Liver (tissue), 9 donors: Measurements from ENCODE around the gene CYP3A4. TPM values are rescaled to one million over a fixed set of nuclear protein-coding genes. Genes with fewer than 3 reads are reported as not detected.

Experiments
- DNase-seq: peaks from one replicate; pipeline ENCODE4 v3.0.0-alpha.2; 2017; ENCODE audit warnings: low spot score
- H3K27ac ChIP-seq, 2 donors: one replicate each; pipeline ENCODE4 v1.7.0; 2013; ENCODE audit warnings: inconsistent platforms in 2 of 2, low read length in 2 of 2, control low read depth in 1 of 2, low read depth in 1 of 2, mild to moderate bottlenecking in 1 of 2
- H3K27me3 ChIP-seq, 4 donors: one replicate each; pipeline versions ENCODE4 v1.6.1 to v1.7.0; 2013; ENCODE audit warnings: low read length in 3 of 4, inconsistent platforms in 1 of 4, mild to moderate bottlenecking in 1 of 4, moderate library complexity in 1 of 4; ENCODE audit not compliant: control insufficient read depth in 4 of 4, insufficient read depth in 4 of 4
- H3K36me3 ChIP-seq, 4 donors: one replicate each; pipeline versions ENCODE4 v1.6.1 to v1.7.0; 2013; ENCODE audit warnings: low read length in 3 of 4, mild to moderate bottlenecking in 3 of 4, low read depth in 1 of 4, moderate library complexity in 1 of 4; ENCODE audit not compliant: control insufficient read depth in 4 of 4, insufficient read depth in 3 of 4
- H3K4me1 ChIP-seq, 4 donors: one replicate each; pipeline versions ENCODE4 v1.6.1 to v1.7.0; 2013; ENCODE audit warnings: low read length in 3 of 4, mild to moderate bottlenecking in 3 of 4, moderate library complexity in 1 of 4; ENCODE audit not compliant: control insufficient read depth in 4 of 4, insufficient read depth in 4 of 4
- H3K4me3 ChIP-seq, 3 donors: one replicate each; pipeline versions ENCODE4 v1.6.1 to v1.7.0; 2013; ENCODE audit warnings: low read length in 3 of 3, control low read depth in 1 of 3, low read depth in 1 of 3, mild to moderate bottlenecking in 1 of 3
- H3K9ac ChIP-seq, 2 donors: one replicate each; pipeline ENCODE4 v1.7.0; 2013; ENCODE audit warnings: low read length in 2 of 2, mild to moderate bottlenecking in 2 of 2, moderate library complexity in 2 of 2, control low read depth in 1 of 2, low read depth in 1 of 2
- H3K9me3 ChIP-seq, 4 donors: one replicate each; pipeline versions ENCODE4 v1.6.1 to v1.7.0; 2013; ENCODE audit warnings: low read length in 3 of 4; ENCODE audit not compliant: control insufficient read depth in 4 of 4
- EGR1 ChIP-seq, 2 donors: IDR thresholded peaks; 2 replicates each; pipeline ENCODE4 v1.6.1; 2016 to 2018; ENCODE audit warnings: antibody characterized with exemption in 2 of 2, low read depth in 2 of 2
- FOXA1 ChIP-seq: IDR thresholded peaks from 2 replicates; pipeline ENCODE4 v1.6.1; 2016; ENCODE audit warnings: antibody characterized with exemption
- FOXA2 ChIP-seq: IDR thresholded peaks from 2 replicates; pipeline ENCODE4 v1.6.1; 2016; ENCODE audit warnings: antibody characterized with exemption
- GABPA ChIP-seq, 2 donors: IDR thresholded peaks in 1 of 2; conservative IDR thresholded peaks in 1 of 2; 2 replicates each; pipeline ENCODE4 v1.6.1; 2016; ENCODE audit warnings: antibody characterized with exemption in 2 of 2, mild to moderate bottlenecking in 1 of 2, moderate library complexity in 1 of 2
- HNF4A ChIP-seq, 2 donors: conservative IDR thresholded peaks; 2 replicates each; pipeline ENCODE4 v1.6.1; 2016; ENCODE audit warnings: antibody characterized with exemption in 2 of 2, mild to moderate bottlenecking in 2 of 2
- HNF4G ChIP-seq: IDR thresholded peaks from 2 replicates; pipeline ENCODE4 v1.6.1; 2016; ENCODE audit warnings: antibody characterized with exemption
- JUND ChIP-seq, 2 donors: IDR thresholded peaks; 2 replicates each; pipeline ENCODE4 v1.6.1; 2016; ENCODE audit warnings: antibody characterized with exemption in 2 of 2
- NR2F2 ChIP-seq: IDR thresholded peaks from 2 replicates; pipeline ENCODE4 v1.6.1; 2016; ENCODE audit warnings: antibody characterized with exemption
- RAD21 ChIP-seq, 2 donors: IDR thresholded peaks; 2 replicates each; pipeline ENCODE4 v1.6.1; 2016; ENCODE audit warnings: antibody characterized with exemption in 2 of 2, mild to moderate bottlenecking in 2 of 2
- RXRA ChIP-seq, 2 donors: IDR thresholded peaks; 2 replicates each; pipeline ENCODE4 v1.6.1; 2017 to 2018; ENCODE audit warnings: antibody characterized with exemption in 2 of 2, mild to moderate bottlenecking in 1 of 2
- SP1 ChIP-seq: IDR thresholded peaks from 2 replicates; pipeline ENCODE4 v1.6.1; 2018; ENCODE audit warnings: antibody characterized with exemption, mild to moderate bottlenecking
- TAF1 ChIP-seq: conservative IDR thresholded peaks from 2 replicates; pipeline ENCODE4 v1.6.1; 2016; ENCODE audit warnings: antibody characterized with exemption, mild to moderate bottlenecking
- YY1 ChIP-seq: IDR thresholded peaks from 2 replicates; pipeline ENCODE4 v1.6.1; 2016; ENCODE audit warnings: antibody characterized with exemption, mild to moderate bottlenecking
- WGBS: extraction: QIAGEN DNeasy Blood & Tissue Kit; methylation state at CpG from one replicate; pipeline ENCODE4 v1.1.7; 2013; 5-methylcytosine and 5-hydroxymethylcytosine counted together
- polyA plus RNA-seq, 2 donors: library from polyadenylated mRNA; stranded (reverse) in 1 of 2; unstranded in 1 of 2; fragments of 200-250 nt in 1 of 2; fragments of >200 nt in 1 of 2; fragmentation: Nextera tagmentation in 1 of 2; extraction: Ambion mirVana in 1 of 2; gene quantifications; one replicate each; pipeline versions ENCODE4 v1.2.1 to v1.2.3, GENCODE V29; 2013 to 2015
- total RNA-seq, 2 donors: library from RNA; depleted of rRNA; stranded (reverse); fragments of >200 nt; gene quantifications; one replicate each; pipeline ENCODE4 v1.2.3, GENCODE V29; 2014
- TF ChIP-seq, protein P1 (sequence below): IDR thresholded peaks from 2 replicates; pipeline ENCODE4 v1.6.1; 2016; ENCODE audit warnings: antibody characterized with exemption
- TF ChIP-seq, protein P2 (sequence below): IDR thresholded peaks from 2 replicates; pipeline ENCODE4 v1.6.1; 2016; ENCODE audit warnings: antibody characterized with exemption, mild to moderate bottlenecking
- TF ChIP-seq, protein P3 (sequence below): fragments of 150-350 bp; IDR thresholded peaks from 2 replicates; pipeline ENCODE4 v1.5.1; 2017; ENCODE audit warnings: improper control_type of control experiment, low read depth, low read length; ENCODE audit not compliant: missing input control
- donor health status: healthy.
- donor health status: healthy.
- donor health status: healthy.
- donor health status: healthy.
- donor health status: healthy.

CYP3A4 gene
- total and polyA plus RNA-seq, 4 donors = 0.51 to 1,082 (median 289) TPM

DNA sequence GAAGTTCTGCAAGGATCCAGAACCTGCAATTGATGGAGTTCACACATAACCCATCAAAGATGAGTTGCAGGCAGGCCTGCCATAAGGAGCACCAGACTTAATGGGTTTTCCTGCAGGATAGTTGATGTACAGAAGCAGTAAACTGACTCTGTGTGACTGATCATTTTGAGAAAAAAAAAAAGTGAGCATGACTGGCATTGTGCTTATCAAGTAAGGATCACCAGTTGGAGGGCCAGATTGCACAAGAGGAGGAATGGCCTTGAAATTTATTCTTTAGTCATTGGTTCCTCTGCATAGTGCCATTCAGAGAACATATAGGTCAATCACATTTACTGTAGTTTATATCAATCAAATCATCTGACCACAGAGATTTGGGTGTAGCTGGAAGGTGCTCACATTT lies 47.6 kb upstream of the CYP3A4 start:
- H3K4me3 ChIP-seq = no peak overlapping the region
- peak in 1 of 2 donors; percentile 47 for TF ChIP-seq HNF4A (conservative IDR thresholded peaks at IDR 0.05)
- no peak for TF ChIP-seq FOXA2
- TF ChIP-seq RAD21 (IDR thresholded peaks at IDR 0.05) = no peak
- TF ChIP-seq EGR1 (IDR thresholded peaks at IDR 0.05; ENCODE audit: low read depth in 2 of 2) = no peak
- TF ChIP-seq TAF1 = no peak
- peak in 1 of 2 donors; percentile 59 for TF ChIP-seq RXRA (IDR thresholded peaks at IDR 0.05)

DNA sequence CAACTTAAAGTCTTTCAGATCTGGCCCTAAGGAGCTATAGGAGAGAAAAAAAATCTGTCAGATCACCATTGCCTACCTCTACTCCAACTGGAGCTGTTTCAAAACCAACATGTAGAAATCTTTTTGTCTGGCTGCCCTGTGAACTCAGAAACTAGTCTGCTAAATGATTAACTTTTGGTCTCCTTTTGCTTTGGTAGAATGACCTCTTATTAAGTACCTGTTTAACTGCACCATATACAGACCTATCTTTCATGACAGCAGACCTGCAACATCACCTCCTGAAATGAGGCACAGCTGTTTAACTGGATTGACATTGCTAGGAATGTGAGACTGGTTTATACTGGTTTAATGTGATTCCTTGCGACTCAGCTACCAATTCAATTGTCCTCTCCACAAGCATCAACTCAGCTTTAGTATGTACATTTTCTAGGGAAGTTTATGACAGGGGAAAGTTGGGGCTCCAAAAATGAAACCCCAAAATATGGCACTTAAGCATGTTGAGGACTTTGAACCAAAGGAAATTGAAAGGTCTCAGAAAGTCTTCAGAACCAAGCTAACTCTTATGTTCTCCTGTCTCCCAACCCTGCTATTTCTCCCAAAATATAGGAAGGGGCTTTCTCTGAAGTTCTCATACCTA lies 45.7 kb upstream of the CYP3A4 start:
- H3K27me3 ChIP-seq = no peaks in the 10 kb centered on the region
- no peaks in the 10 kb centered on the region for H3K36me3 ChIP-seq
- H3K9me3 ChIP-seq = no peaks in the 10 kb centered on the region
- peak overlapping the region; percentile 91 to 97 for H3K27ac ChIP-seq
- H3K4me3 ChIP-seq = peak overlapping the region; percentile 2 to 52 (median 8)
- TF ChIP-seq TAF1 = peak; percentile 96
- TF ChIP-seq JUND (IDR thresholded peaks at IDR 0.05) = peak in 1 of 2 donors; percentile 12
- peak; percentile 41 for TF ChIP-seq FOXA2
- peak in 1 of 2 donors; percentile 60 for TF ChIP-seq RAD21 (IDR thresholded peaks at IDR 0.05)
- TF ChIP-seq YY1 = peak; percentile 36
- peak; percentile 16 for TF ChIP-seq HNF4G
- TF ChIP-seq, protein P1, sequence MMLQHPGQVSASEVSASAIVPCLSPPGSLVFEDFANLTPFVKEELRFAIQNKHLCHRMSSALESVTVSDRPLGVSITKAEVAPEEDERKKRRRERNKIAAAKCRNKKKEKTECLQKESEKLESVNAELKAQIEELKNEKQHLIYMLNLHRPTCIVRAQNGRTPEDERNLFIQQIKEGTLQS = no peak
- TF ChIP-seq SP1 = peak; percentile 84
- peak; percentile 45 to 63 for TF ChIP-seq HNF4A (conservative IDR thresholded peaks at IDR 0.05)
- TF ChIP-seq EGR1 (IDR thresholded peaks at IDR 0.05; ENCODE audit: low read depth in 2 of 2) = no peak
- TF ChIP-seq RXRA (IDR thresholded peaks at IDR 0.05) = peak; percentile 66 to 88
- TF ChIP-seq, protein P2, sequence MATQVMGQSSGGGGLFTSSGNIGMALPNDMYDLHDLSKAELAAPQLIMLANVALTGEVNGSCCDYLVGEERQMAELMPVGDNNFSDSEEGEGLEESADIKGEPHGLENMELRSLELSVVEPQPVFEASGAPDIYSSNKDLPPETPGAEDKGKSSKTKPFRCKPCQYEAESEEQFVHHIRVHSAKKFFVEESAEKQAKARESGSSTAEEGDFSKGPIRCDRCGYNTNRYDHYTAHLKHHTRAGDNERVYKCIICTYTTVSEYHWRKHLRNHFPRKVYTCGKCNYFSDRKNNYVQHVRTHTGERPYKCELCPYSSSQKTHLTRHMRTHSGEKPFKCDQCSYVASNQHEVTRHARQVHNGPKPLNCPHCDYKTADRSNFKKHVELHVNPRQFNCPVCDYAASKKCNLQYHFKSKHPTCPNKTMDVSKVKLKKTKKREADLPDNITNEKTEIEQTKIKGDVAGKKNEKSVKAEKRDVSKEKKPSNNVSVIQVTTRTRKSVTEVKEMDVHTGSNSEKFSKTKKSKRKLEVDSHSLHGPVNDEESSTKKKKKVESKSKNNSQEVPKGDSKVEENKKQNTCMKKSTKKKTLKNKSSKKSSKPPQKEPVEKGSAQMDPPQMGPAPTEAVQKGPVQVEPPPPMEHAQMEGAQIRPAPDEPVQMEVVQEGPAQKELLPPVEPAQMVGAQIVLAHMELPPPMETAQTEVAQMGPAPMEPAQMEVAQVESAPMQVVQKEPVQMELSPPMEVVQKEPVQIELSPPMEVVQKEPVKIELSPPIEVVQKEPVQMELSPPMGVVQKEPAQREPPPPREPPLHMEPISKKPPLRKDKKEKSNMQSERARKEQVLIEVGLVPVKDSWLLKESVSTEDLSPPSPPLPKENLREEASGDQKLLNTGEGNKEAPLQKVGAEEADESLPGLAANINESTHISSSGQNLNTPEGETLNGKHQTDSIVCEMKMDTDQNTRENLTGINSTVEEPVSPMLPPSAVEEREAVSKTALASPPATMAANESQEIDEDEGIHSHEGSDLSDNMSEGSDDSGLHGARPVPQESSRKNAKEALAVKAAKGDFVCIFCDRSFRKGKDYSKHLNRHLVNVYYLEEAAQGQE = peak; percentile 13
- no peak for TF ChIP-seq NR2F2
- H3K4me1 ChIP-seq = peaks cover 7 to 67% (median 49%) of the 10 kb centered on the region in 4 donors
- 38% methylated on average over 1 of the region's 1 CpG for WGBS
- DNase-seq = peak; percentile 30
- peak overlapping the region; percentile 5 to 87 for H3K9ac ChIP-seq

More for the DNA sequence above, 47.6 kb upstream of the CYP3A4 start:
- no peaks in the 10 kb centered on the region for H3K9me3 ChIP-seq
- H3K27ac ChIP-seq = peak overlapping the region in 1 of 2 donors; percentile 45
- H3K9ac ChIP-seq = no peak overlapping the region
- DNase-seq = no peak
- no peaks in the 10 kb centered on the region for H3K27me3 ChIP-seq
- H3K4me1 ChIP-seq = peaks cover 7 to 48% (median 40%) of the 10 kb centered on the region in 4 donors
- H3K36me3 ChIP-seq = peaks cover 0 to 5% (median under 1%) of the 10 kb centered on the region in 4 donors

DNA sequence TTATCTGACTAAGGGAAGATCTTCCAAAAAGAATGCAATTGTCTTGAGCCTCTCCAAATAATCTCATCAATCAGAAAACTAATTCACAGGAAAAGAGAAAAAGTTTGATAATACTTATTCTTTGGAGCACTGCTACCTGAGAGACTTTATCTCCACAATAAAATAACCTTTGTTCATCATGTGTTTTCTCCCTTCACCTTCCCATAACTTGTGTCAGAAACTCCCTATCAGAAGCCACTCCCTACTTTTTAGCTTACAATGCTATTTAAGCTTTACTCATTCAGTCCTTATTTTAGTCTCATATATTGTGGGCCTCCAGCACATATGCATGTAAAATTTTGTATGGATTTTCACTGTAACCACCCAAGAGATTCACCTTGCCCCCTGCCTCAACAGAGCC lies 44.8 kb upstream of the CYP3A4 start:
- H3K4me3 ChIP-seq = peak overlapping the region; percentile 24 to 52 (median 34)
- peaks cover 7 to 72% (median 48%) of the 10 kb centered on the region in 4 donors for H3K4me1 ChIP-seq
- no peaks in the 10 kb centered on the region for H3K36me3 ChIP-seq
- DNase-seq = no peak
- no peaks in the 10 kb centered on the region for H3K27me3 ChIP-seq
- H3K27ac ChIP-seq = peak overlapping the region; percentile 91 to 97
- H3K9ac ChIP-seq = peak overlapping the region; percentile 35 to 87
- H3K9me3 ChIP-seq = no peaks in the 10 kb centered on the region
- TF ChIP-seq RXRA (IDR thresholded peaks at IDR 0.05) = peak in 1 of 2 donors; percentile 56
- no peak for TF ChIP-seq FOXA2
- no peak for TF ChIP-seq SP1
- no peak for TF ChIP-seq RAD21 (IDR thresholded peaks at IDR 0.05)
- TF ChIP-seq, protein P3, sequence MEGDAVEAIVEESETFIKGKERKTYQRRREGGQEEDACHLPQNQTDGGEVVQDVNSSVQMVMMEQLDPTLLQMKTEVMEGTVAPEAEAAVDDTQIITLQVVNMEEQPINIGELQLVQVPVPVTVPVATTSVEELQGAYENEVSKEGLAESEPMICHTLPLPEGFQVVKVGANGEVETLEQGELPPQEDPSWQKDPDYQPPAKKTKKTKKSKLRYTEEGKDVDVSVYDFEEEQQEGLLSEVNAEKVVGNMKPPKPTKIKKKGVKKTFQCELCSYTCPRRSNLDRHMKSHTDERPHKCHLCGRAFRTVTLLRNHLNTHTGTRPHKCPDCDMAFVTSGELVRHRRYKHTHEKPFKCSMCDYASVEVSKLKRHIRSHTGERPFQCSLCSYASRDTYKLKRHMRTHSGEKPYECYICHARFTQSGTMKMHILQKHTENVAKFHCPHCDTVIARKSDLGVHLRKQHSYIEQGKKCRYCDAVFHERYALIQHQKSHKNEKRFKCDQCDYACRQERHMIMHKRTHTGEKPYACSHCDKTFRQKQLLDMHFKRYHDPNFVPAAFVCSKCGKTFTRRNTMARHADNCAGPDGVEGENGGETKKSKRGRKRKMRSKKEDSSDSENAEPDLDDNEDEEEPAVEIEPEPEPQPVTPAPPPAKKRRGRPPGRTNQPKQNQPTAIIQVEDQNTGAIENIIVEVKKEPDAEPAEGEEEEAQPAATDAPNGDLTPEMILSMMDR = no peak
- peak in 1 of 2 donors; percentile 62 for TF ChIP-seq HNF4A (conservative IDR thresholded peaks at IDR 0.05)
- TF ChIP-seq, protein P1 = no peak
- TF ChIP-seq EGR1 (IDR thresholded peaks at IDR 0.05; ENCODE audit: low read depth in 2 of 2) = no peak
- TF ChIP-seq, protein P2 = peak; percentile 13
- no peak for TF ChIP-seq FOXA1
- TF ChIP-seq HNF4G = no peak
- no peak for TF ChIP-seq GABPA (IDR thresholded peaks at IDR 0.05 in 1 of 2, conservative IDR thresholded peaks at IDR 0.05 in 1 of 2)
- no peak for TF ChIP-seq NR2F2
